GM21723 (cell line): ENCODE data around the gene C1RL.
"Not testable (repeated sequence)": the region's sequence is repeated elsewhere in the genome, so short reads cannot be mapped to it uniquely, and the experiment has no call there.

Source experiments
- ATAC-seq: cut with Tn5 transposase; IDR thresholded peaks from one replicate; pipeline ENCODE4 v1.9.1; 2021; ENCODE audit warnings: mild to moderate bottlenecking, moderate library complexity; ENCODE audit not compliant: unreplicated experiment

C1RL gene

GRCh38 chr12:7067096-7067495 is 41.9 kb downstream of the C1RL start:
- ATAC-seq, result no peak

GRCh38 chr12:7066596-7066995 is 42.4 kb downstream of the C1RL start:
- ATAC-seq, result no peak

GRCh38 chr12:7065073-7065623 is 43.9 kb downstream of the C1RL start:
- no peak for ATAC-seq

GRCh38 chr12:7064516-7064915 is 44.5 kb downstream of the C1RL start:
- no peak for ATAC-seq

- ATAC-seq, result no peak
Observed at GRCh38 chr12:7061596-7061995, 47.4 kb downstream of the C1RL start.

GRCh38 chr12:7061138-7061537 is 47.9 kb downstream of the C1RL start:
- ATAC-seq, result no peak

GRCh38 chr12:7060353-7060954 is 48.6 kb downstream of the C1RL start, which contains the start of gene C1S:
Gene C1S (plus strand): TSS chr12:7060718. CDS start chr12:7061913, 1,195 bp downstream.
- ATAC-seq, result no peak

GRCh38 chr12:7059780-7060179 is 49.2 kb downstream of the C1RL start:
- no peak for ATAC-seq

GRCh38 chr12:7058850-7059395 is 50.1 kb downstream of the C1RL start:
- no peak for ATAC-seq

- no peak for ATAC-seq
Observed at GRCh38 chr12:7058163-7058845, 50.7 kb downstream of the C1RL start.

GRCh38 chr12:7055736-7056135 is 53.3 kb downstream of the C1RL start:
- ATAC-seq, result not testable (repeated sequence)

- ATAC-seq, result no peak
Observed at GRCh38 chr12:7054925-7055324, 54.1 kb downstream of the C1RL start.

- ATAC-seq, result not testable (repeated sequence)
Observed at GRCh38 chr12:7049973-7050372, 59.0 kb downstream of the C1RL start.

- not testable (repeated sequence) for ATAC-seq
Observed at GRCh38 chr12:7049445-7049951, 59.5 kb downstream of the C1RL start.

- ATAC-seq, result no peak
Observed at GRCh38 chr12:7047306-7047705, 61.7 kb downstream of the C1RL start.

GRCh38 chr12:7046383-7047105 is 62.5 kb downstream of the C1RL start:
- no peak for ATAC-seq

- ATAC-seq, result no peak
Observed at GRCh38 chr12:7045913-7046312, 63.1 kb downstream of the C1RL start.
